ENCODE measurements around the gene ANKIB1.

DNA sequence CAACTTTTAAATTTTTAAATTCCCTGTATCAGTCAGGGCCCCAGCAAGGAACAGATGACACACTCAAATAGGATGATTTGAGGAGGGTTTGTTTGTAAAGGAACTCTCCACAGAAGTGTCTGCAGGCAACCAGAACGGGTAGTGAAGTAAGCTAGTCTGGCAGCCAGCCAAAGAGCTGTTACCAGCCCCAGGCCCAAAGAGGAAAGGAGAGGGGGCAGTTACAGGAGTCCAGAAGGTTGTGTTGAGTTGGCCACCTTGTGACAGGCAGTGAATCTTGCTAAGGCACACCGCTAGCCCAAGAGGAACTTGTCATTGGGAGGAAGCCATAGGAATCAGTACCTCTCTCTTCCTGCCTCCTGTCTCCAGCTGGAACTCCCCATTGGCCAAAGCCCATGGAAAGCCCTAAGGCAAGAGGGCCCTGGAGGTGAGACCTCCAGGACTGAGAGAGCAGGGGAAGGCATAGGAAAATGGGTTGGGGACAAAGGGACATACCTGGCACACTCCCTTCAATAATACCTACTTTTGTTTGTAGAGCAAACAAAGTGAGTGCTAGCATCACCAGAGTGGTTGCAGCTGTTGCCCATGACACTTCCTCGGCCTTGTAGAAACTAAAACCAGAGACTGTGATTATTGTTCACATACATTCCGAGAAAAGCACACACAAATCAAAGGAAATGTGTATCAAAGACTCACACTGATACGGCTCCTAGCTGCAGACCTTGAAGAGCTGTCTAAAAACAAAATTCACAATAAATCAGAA, 176.1 kb downstream of the ANKIB1 start:
- TF ChIP-seq ZBTB8A (tag by site-specific recombination; IDR thresholded peaks at IDR 0.05) (no peak), ZNF785 (tag by site-specific recombination; IDR thresholded peaks at IDR 0.05) (no peak), HOXA7 (CRISPR knock-in tag; IDR thresholded peaks at IDR 0.05; ENCODE audit: borderline replicate concordance) (no peak), ZNF10 (tag by site-specific recombination; IDR thresholded peaks at IDR 0.05) (no peak), YY1 (tag by site-specific recombination; IDR thresholded peaks at IDR 0.05) (no peak), ZNF629 (tag by site-specific recombination; IDR thresholded peaks at IDR 0.05) (no peak), TRIM28 (IDR thresholded peaks at IDR 0.05; ENCODE audit: borderline replicate concordance, low read length) (no peak)
- TF ChIP-seq, protein P1, sequence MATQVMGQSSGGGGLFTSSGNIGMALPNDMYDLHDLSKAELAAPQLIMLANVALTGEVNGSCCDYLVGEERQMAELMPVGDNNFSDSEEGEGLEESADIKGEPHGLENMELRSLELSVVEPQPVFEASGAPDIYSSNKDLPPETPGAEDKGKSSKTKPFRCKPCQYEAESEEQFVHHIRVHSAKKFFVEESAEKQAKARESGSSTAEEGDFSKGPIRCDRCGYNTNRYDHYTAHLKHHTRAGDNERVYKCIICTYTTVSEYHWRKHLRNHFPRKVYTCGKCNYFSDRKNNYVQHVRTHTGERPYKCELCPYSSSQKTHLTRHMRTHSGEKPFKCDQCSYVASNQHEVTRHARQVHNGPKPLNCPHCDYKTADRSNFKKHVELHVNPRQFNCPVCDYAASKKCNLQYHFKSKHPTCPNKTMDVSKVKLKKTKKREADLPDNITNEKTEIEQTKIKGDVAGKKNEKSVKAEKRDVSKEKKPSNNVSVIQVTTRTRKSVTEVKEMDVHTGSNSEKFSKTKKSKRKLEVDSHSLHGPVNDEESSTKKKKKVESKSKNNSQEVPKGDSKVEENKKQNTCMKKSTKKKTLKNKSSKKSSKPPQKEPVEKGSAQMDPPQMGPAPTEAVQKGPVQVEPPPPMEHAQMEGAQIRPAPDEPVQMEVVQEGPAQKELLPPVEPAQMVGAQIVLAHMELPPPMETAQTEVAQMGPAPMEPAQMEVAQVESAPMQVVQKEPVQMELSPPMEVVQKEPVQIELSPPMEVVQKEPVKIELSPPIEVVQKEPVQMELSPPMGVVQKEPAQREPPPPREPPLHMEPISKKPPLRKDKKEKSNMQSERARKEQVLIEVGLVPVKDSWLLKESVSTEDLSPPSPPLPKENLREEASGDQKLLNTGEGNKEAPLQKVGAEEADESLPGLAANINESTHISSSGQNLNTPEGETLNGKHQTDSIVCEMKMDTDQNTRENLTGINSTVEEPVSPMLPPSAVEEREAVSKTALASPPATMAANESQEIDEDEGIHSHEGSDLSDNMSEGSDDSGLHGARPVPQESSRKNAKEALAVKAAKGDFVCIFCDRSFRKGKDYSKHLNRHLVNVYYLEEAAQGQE (tag by site-specific recombination; IDR thresholded peaks at IDR 0.05) = no peak
- TF ChIP-seq, protein P2, sequence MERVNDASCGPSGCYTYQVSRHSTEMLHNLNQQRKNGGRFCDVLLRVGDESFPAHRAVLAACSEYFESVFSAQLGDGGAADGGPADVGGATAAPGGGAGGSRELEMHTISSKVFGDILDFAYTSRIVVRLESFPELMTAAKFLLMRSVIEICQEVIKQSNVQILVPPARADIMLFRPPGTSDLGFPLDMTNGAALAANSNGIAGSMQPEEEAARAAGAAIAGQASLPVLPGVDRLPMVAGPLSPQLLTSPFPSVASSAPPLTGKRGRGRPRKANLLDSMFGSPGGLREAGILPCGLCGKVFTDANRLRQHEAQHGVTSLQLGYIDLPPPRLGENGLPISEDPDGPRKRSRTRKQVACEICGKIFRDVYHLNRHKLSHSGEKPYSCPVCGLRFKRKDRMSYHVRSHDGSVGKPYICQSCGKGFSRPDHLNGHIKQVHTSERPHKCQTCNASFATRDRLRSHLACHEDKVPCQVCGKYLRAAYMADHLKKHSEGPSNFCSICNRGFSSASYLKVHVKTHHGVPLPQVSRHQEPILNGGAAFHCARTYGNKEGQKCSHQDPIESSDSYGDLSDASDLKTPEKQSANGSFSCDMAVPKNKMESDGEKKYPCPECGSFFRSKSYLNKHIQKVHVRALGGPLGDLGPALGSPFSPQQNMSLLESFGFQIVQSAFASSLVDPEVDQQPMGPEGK (tag by site-specific recombination; IDR thresholded peaks at IDR 0.05) = no peak
- TF ChIP-seq, protein P3, sequence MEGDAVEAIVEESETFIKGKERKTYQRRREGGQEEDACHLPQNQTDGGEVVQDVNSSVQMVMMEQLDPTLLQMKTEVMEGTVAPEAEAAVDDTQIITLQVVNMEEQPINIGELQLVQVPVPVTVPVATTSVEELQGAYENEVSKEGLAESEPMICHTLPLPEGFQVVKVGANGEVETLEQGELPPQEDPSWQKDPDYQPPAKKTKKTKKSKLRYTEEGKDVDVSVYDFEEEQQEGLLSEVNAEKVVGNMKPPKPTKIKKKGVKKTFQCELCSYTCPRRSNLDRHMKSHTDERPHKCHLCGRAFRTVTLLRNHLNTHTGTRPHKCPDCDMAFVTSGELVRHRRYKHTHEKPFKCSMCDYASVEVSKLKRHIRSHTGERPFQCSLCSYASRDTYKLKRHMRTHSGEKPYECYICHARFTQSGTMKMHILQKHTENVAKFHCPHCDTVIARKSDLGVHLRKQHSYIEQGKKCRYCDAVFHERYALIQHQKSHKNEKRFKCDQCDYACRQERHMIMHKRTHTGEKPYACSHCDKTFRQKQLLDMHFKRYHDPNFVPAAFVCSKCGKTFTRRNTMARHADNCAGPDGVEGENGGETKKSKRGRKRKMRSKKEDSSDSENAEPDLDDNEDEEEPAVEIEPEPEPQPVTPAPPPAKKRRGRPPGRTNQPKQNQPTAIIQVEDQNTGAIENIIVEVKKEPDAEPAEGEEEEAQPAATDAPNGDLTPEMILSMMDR (tag by site-specific recombination; IDR thresholded peaks at IDR 0.05) = no peak
- TF ChIP-seq, protein P4, sequence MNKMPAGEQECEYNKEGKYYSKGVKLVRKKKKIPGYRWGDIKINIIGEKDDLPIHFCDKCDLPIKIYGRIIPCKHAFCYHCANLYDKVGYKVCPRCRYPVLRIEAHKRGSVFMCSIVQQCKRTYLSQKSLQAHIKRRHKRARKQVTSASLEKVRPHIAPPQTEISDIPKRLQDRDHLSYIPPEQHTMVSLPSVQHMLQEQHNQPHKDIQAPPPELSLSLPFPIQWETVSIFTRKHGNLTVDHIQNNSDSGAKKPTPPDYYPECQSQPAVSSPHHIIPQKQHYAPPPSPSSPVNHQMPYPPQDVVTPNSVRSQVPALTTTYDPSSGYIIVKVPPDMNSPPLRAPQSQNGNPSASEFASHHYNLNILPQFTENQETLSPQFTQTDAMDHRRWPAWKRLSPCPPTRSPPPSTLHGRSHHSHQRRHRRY (tag by site-specific recombination; IDR thresholded peaks at IDR 0.05) = no peak

Data from HEK293 (cell line).